Measurements from ENCODE around the gene CHCHD3.
A peak's percentile ranks its signal among the peaks of the same experiment; 100 is the strongest.

The CHCHD3 gene

DNA sequence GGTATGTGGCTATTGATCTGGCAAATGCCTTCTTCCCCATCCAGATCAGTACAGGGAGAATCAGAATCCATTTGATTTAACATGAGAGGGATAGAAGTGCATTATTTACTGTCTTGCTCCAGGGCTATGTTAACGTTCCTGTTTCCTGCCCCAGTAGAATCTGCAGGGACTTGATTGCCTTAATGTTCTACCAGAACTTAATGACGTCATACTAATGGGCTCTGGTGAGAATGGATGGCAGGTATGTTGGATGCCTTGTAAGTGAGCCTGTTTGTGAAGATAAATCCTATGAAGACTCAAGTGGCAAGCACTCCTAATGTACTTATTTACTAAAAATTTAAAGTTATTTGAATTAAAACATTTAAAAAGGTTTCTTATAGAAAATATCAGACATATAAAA, 44.5 kb upstream of the CHCHD3 start:
- ChIA-PET CTCF (interaction anchor here (0.7 kb wide), 1 partner anchor 28 kb away, joined by 3 read pairs; no protein-coding TSS in a partner anchor), POLR2A (no interaction called here)
- Histone ChIP-seq H3K27ac (ENCODE audit: extremely low read depth, low read depth, low read length) (no peak overlapping the region), H3K4me3 (ENCODE audit: low read depth, low read length) (no peak overlapping the region), H3K36me3 (ENCODE audit: control insufficient read depth in 2 of 2, insufficient read depth in 1 of 2, low read length in 2 of 2) (no peaks in the 10 kb centered on the region), H3K9me3 (ENCODE audit: control insufficient read depth, insufficient read depth, low read depth, low read length) (no peaks in the 10 kb centered on the region), H3K4me1 (ENCODE audit: control insufficient read depth, insufficient read depth, low read length) (no peaks in the 10 kb centered on the region)
- TF ChIP-seq ZNF175 (tag by site-specific recombination; IDR thresholded peaks at IDR 0.05), result no peak
- TF ChIP-seq ZNF248 (tag by site-specific recombination; IDR thresholded peaks at IDR 0.05), result no peak
- TF ChIP-seq, protein P1, sequence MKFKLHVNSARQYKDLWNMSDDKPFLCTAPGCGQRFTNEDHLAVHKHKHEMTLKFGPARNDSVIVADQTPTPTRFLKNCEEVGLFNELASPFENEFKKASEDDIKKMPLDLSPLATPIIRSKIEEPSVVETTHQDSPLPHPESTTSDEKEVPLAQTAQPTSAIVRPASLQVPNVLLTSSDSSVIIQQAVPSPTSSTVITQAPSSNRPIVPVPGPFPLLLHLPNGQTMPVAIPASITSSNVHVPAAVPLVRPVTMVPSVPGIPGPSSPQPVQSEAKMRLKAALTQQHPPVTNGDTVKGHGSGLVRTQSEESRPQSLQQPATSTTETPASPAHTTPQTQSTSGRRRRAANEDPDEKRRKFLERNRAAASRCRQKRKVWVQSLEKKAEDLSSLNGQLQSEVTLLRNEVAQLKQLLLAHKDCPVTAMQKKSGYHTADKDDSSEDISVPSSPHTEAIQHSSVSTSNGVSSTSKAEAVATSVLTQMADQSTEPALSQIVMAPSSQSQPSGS (tag by site-specific recombination; IDR thresholded peaks at IDR 0.05; ENCODE audit: low read depth), result peak; percentile 87

DNA sequence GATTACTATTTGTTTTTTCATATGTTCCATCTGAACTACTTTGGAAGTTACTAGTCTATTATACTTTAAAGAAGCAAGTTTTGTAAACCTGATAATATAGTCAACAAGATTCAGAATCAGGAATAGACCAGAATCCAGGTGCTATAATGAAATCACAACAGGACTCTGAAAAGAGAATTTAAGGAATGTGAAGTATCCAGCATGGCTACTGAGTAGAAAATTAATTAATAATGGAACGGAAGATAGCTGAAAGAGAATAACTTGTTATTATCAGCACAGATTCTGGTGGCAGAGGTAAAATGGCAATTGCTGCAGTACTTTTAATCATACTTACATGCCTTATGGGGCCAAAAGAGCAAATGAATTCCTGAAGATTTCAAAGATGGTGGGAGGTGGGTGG, 43.1 kb upstream of the CHCHD3 start:
- Histone ChIP-seq H3K27ac (ENCODE audit: extremely low read depth, low read depth, low read length) (no peak overlapping the region), H3K9me3 (ENCODE audit: control insufficient read depth, insufficient read depth, low read depth, low read length) (no peaks in the 10 kb centered on the region), H3K36me3 (ENCODE audit: control insufficient read depth in 2 of 2, insufficient read depth in 1 of 2, low read length in 2 of 2) (no peaks in the 10 kb centered on the region), H3K4me1 (ENCODE audit: control insufficient read depth, insufficient read depth, low read length) (no peaks in the 10 kb centered on the region), H3K4me3 (ENCODE audit: low read depth, low read length) (no peak overlapping the region)
- ChIA-PET POLR2A (no interaction called here), CTCF (no interaction called here)
- no peak for TF ChIP-seq ZNF169 (tag by site-specific recombination; IDR thresholded peaks at IDR 0.05)
- no peak for TF ChIP-seq ZNF514 (tag by site-specific recombination; IDR thresholded peaks at IDR 0.05)
- TF ChIP-seq SP3 (tag by site-specific recombination; IDR thresholded peaks at IDR 0.05), result no peak
- no peak for TF ChIP-seq ZNF555 (tag by site-specific recombination; conservative IDR thresholded peaks at IDR 0.05)
- TF ChIP-seq ZNF157 (tag by site-specific recombination; IDR thresholded peaks at IDR 0.05), result no peak
- TF ChIP-seq ZNF366 (tag by site-specific recombination; conservative IDR thresholded peaks at IDR 0.05), result no peak
- no peak for TF ChIP-seq ZNF792 (tag by site-specific recombination; IDR thresholded peaks at IDR 0.05)
- no peak for TF ChIP-seq ZNF239 (tag by site-specific recombination; IDR thresholded peaks at IDR 0.05)
- no peak for TF ChIP-seq ZNF530 (tag by site-specific recombination; IDR thresholded peaks at IDR 0.05; ENCODE audit: low read depth)
- TF ChIP-seq ZNF596 (tag by site-specific recombination; IDR thresholded peaks at IDR 0.05), result no peak
- no peak for TF ChIP-seq GLI2 (tag by site-specific recombination; IDR thresholded peaks at IDR 0.05; ENCODE audit: borderline replicate concordance, low read depth)
- TF ChIP-seq HOXA7 (CRISPR knock-in tag; IDR thresholded peaks at IDR 0.05; ENCODE audit: borderline replicate concordance), result no peak
- TF ChIP-seq, protein P2, sequence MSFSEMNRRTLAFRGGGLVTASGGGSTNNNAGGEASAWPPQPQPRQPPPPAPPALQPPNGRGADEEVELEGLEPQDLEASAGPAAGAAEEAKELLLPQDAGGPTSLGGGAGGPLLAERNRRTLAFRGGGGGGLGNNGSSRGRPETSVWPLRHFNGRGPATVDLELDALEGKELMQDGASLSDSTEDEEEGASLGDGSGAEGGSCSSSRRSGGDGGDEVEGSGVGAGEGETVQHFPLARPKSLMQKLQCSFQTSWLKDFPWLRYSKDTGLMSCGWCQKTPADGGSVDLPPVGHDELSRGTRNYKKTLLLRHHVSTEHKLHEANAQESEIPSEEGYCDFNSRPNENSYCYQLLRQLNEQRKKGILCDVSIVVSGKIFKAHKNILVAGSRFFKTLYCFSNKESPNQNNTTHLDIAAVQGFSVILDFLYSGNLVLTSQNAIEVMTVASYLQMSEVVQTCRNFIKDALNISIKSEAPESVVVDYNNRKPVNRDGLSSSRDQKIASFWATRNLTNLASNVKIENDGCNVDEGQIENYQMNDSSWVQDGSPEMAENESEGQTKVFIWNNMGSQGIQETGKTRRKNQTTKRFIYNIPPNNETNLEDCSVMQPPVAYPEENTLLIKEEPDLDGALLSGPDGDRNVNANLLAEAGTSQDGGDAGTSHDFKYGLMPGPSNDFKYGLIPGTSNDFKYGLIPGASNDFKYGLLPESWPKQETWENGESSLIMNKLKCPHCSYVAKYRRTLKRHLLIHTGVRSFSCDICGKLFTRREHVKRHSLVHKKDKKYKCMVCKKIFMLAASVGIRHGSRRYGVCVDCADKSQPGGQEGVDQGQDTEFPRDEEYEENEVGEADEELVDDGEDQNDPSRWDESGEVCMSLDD (tag by site-specific recombination; IDR thresholded peaks at IDR 0.05), result no peak
- TF ChIP-seq ZNF404 (tag by site-specific recombination; IDR thresholded peaks at IDR 0.05), result no peak
- TF ChIP-seq, protein P3, sequence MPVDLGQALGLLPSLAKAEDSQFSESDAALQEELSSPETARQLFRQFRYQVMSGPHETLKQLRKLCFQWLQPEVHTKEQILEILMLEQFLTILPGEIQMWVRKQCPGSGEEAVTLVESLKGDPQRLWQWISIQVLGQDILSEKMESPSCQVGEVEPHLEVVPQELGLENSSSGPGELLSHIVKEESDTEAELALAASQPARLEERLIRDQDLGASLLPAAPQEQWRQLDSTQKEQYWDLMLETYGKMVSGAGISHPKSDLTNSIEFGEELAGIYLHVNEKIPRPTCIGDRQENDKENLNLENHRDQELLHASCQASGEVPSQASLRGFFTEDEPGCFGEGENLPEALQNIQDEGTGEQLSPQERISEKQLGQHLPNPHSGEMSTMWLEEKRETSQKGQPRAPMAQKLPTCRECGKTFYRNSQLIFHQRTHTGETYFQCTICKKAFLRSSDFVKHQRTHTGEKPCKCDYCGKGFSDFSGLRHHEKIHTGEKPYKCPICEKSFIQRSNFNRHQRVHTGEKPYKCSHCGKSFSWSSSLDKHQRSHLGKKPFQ (tag by site-specific recombination; IDR thresholded peaks at IDR 0.05), result no peak
- TF ChIP-seq GLI4 (tag by site-specific recombination; IDR thresholded peaks at IDR 0.05), result no peak
- TF ChIP-seq ZNF776 (tag by site-specific recombination; IDR thresholded peaks at IDR 0.05; ENCODE audit: borderline replicate concordance), result no peak
